Neural cell (in vitro differentiated cells): ENCODE measurements around the gene ZDHHC14. TPM values are rescaled to one million over a fixed set of nuclear protein-coding genes. Genes with fewer than 3 reads are reported as not detected.

Experiments used
- H2AFZ ChIP-seq: fragments of 200-600, 300-800 bp; sonication (generic), shearing (Covaris generic); 2 replicates; pipeline ENCODE4 v1.6.0; 2014; ENCODE audit warnings: low read depth, mild to moderate bottlenecking, antibody characterized with exemption, low read length, moderate library complexity
- H3F3A ChIP-seq: fragments of 200-600 bp; shearing (Covaris generic); 2 replicates; pipeline ENCODE4 v1.6.1; 2016; ENCODE audit warnings: mild to moderate bottlenecking, moderate library complexity, mixed read lengths, antibody characterized with exemption, low read length; ENCODE audit not compliant: insufficient read depth, poor library complexity, severe bottlenecking
- H3K27ac ChIP-seq: fragments of 200-600, 300-800 bp; sonication (generic), shearing (Covaris generic); 2 replicates; pipeline ENCODE4 v1.5.1; 2014; ENCODE audit warnings: mild to moderate bottlenecking, low read length, moderate library complexity
- H3K27me3 ChIP-seq: fragments of 300-800, 200-600 bp; sonication (generic), shearing (Covaris generic); 2 replicates; pipeline ENCODE4 v1.6.0; 2014; ENCODE audit warnings: mild to moderate bottlenecking, low read depth, low read length, moderate library complexity; ENCODE audit not compliant: insufficient read depth
- H3K36me3 ChIP-seq: fragments of 300-800, 200-600 bp; sonication (generic), shearing (Covaris generic); 2 replicates; pipeline ENCODE4 v1.5.1; 2014; ENCODE audit warnings: mild to moderate bottlenecking, antibody characterized with exemption, low read length, moderate library complexity; ENCODE audit not compliant: insufficient read depth
- H3K4me2 ChIP-seq: fragments of 300-800, 200-600 bp; sonication (generic), shearing (Covaris generic); 2 replicates; pipeline ENCODE4 v1.6.0; 2014; ENCODE audit warnings: mild to moderate bottlenecking, low read length
- H3K4me3 ChIP-seq: fragments of 300-800, 200-600 bp; sonication (generic), shearing (Covaris generic); 2 replicates; pipeline ENCODE4 v1.5.1; 2014; ENCODE audit warnings: mild to moderate bottlenecking, low read length, moderate library complexity
- H3K79me2 ChIP-seq: fragments of 200-600 bp; shearing (Covaris generic); replicated peaks from 2 replicates; pipeline ENCODE4 v1.6.0; 2014; ENCODE audit warnings: mild to moderate bottlenecking, low read length, moderate library complexity; ENCODE audit not compliant: insufficient read depth
- H3K9ac ChIP-seq: fragments of 300-800, 200-600 bp; sonication (generic), shearing (Covaris generic); 2 replicates; pipeline ENCODE4 v1.6.1; 2016; ENCODE audit warnings: mild to moderate bottlenecking, low read length, mixed read lengths
- H3K9me2 ChIP-seq: fragments of 200-600 bp; shearing (Covaris generic); 2 replicates; pipeline ENCODE4 v1.6.1; 2016; ENCODE audit warnings: mild to moderate bottlenecking, low read length, mixed read lengths; ENCODE audit not compliant: insufficient read depth
- H3K9me3 ChIP-seq: fragments of 200-600, 300-800 bp; sonication (generic), shearing (Covaris generic); 2 replicates; pipeline ENCODE4 v1.6.1; 2016; ENCODE audit warnings: mild to moderate bottlenecking, mixed run types, low read length, moderate library complexity, mixed read lengths
- H4K20me1 ChIP-seq: fragments of 200-600 bp; shearing (Covaris generic); 2 replicates; pipeline ENCODE4 v1.6.1; 2016; ENCODE audit warnings: mild to moderate bottlenecking, mixed run types; ENCODE audit not compliant: insufficient read depth
- CTCF ChIP-seq: fragments of 450-650 bp; IDR thresholded peaks from 2 replicates; pipeline ENCODE4 v1.5.1; 2014; ENCODE audit warnings: antibody characterized with exemption, mild to moderate bottlenecking, moderate library complexity; ENCODE audit not compliant: poor library complexity, severe bottlenecking
- EP300 ChIP-seq: fragments of 450-650 bp; conservative IDR thresholded peaks from 2 replicates; pipeline ENCODE4 v1.6.1; 2014; ENCODE audit warnings: antibody characterized with exemption, mild to moderate bottlenecking, moderate library complexity; ENCODE audit not compliant: poor library complexity, severe bottlenecking
- EZH2 ChIP-seq: fragments of 200-600, 300-800 bp; shearing (Covaris generic), sonication (generic); IDR thresholded peaks from 2 replicates; pipeline ENCODE4 v1.6.1; 2014; ENCODE audit warnings: antibody characterized with exemption, low read length, borderline replicate concordance, mild to moderate bottlenecking; ENCODE audit not compliant: insufficient read depth, poor library complexity, severe bottlenecking
- MXI1 ChIP-seq: fragments of 450-650 bp; conservative IDR thresholded peaks from 2 replicates; pipeline ENCODE4 v1.6.1; 2014; ENCODE audit warnings: antibody characterized with exemption, mild to moderate bottlenecking; ENCODE audit not compliant: poor library complexity, severe bottlenecking
- POLR2AphosphoS5 ChIP-seq: IDR thresholded peaks from 2 replicates; pipeline ENCODE4 v1.6.1; 2012
- RAD21 ChIP-seq: fragments of 450-650 bp; conservative IDR thresholded peaks from 2 replicates; pipeline ENCODE4 v1.6.1; 2014; ENCODE audit warnings: antibody characterized with exemption, mild to moderate bottlenecking, moderate library complexity
- REST ChIP-seq: IDR thresholded peaks from 2 replicates; pipeline ENCODE4 v1.6.1; 2012; ENCODE audit warnings: borderline replicate concordance
- SMC3 ChIP-seq: fragments of 450-650 bp; conservative IDR thresholded peaks from 2 replicates; pipeline ENCODE4 v1.6.1; 2014; ENCODE audit warnings: antibody characterized with exemption, mild to moderate bottlenecking, moderate library complexity; ENCODE audit not compliant: poor library complexity
- TAF1 ChIP-seq: IDR thresholded peaks from 2 replicates; pipeline ENCODE4 v1.6.1; 2012; ENCODE audit warnings: low read depth
- polyA plus RNA-seq: library from polyadenylated mRNA; depleted of rRNA; stranded (reverse); fragments of >200 nt; gene quantifications from 2 replicates; pipeline ENCODE4 v1.2.3, GENCODE V29; 2014

The ZDHHC14 gene
- polyA plus RNA-seq, 1 donor from 2014 or later, result 4.1 TPM

- H3K4me2 ChIP-seq, result no peak overlapping the region
- H3K79me2 ChIP-seq, result no peaks in the 10 kb centered on the region
- H4K20me1 ChIP-seq, result no peaks in the 10 kb centered on the region
- no peak overlapping the region for H2AFZ ChIP-seq
- H3K27me3 ChIP-seq, result no peaks in the 10 kb centered on the region
- H3K27ac ChIP-seq, result no peak overlapping the region
- TF ChIP-seq MXI1, result no peak
- TF ChIP-seq REST, result no peak
- TF ChIP-seq CTCF, result no peak
- TF ChIP-seq RAD21, result no peak
- TF ChIP-seq EZH2, result no peak
- no peak for TF ChIP-seq EP300
- no peak for TF ChIP-seq POLR2AphosphoS5
- no peak for TF ChIP-seq SMC3
- no peak for TF ChIP-seq TAF1
- H3F3A ChIP-seq, result no peaks in the 10 kb centered on the region
- H3K9ac ChIP-seq, result no peak overlapping the region
- H3K9me3 ChIP-seq, result no peaks in the 10 kb centered on the region
- no peaks in the 10 kb centered on the region for H3K36me3 ChIP-seq
- no peak overlapping the region for H3K4me3 ChIP-seq
- no peaks in the 10 kb centered on the region for H3K9me2 ChIP-seq
These were observed 251.0 kb downstream of the ZDHHC14 start for GRCh38 chr6:157631838-157632614.

GRCh38 chr6:157632821-157633220 lies 251.8 kb downstream of the ZDHHC14 start:
- H3K9me3 ChIP-seq, result no peaks in the 10 kb centered on the region
- H3K4me3 ChIP-seq, result no peak overlapping the region
- H3K36me3 ChIP-seq, result no peaks in the 10 kb centered on the region
- no peak overlapping the region for H3K4me2 ChIP-seq
- no peaks in the 10 kb centered on the region for H3F3A ChIP-seq
- no peak overlapping the region for H2AFZ ChIP-seq
- H4K20me1 ChIP-seq, result no peaks in the 10 kb centered on the region
- TF ChIP-seq CTCF (no peak), RAD21 (no peak), TAF1 (no peak), MXI1 (no peak), EZH2 (no peak), EP300 (no peak), SMC3 (no peak), REST (no peak), POLR2AphosphoS5 (no peak)
- H3K27me3 ChIP-seq, result no peaks in the 10 kb centered on the region
- H3K27ac ChIP-seq, result no peak overlapping the region
- no peaks in the 10 kb centered on the region for H3K79me2 ChIP-seq
- H3K9ac ChIP-seq, result no peak overlapping the region
- no peaks in the 10 kb centered on the region for H3K9me2 ChIP-seq
